ENCODE results near the gene WFIKKN2. TPM values are rescaled to one million over a fixed set of nuclear protein-coding genes. Genes with fewer than 3 reads are reported as not detected.

WFIKKN2 gene
- total RNA-seq, 1 experiment from 2014 or later, result 0.05 TPM

- POLR2A ChIA-PET, result no interaction called here
- Histone ChIP-seq H3K27ac (ENCODE audit: low read depth, low read length) (no peak overlapping the region), H2AFZ (ENCODE audit: low read depth, low read length, poor library complexity, severe bottlenecking) (no peak overlapping the region), H4K20me1 (ENCODE audit: insufficient read depth) (no peaks in the 10 kb centered on the region), H3K79me2 (ENCODE audit: insufficient read depth, low read length) (no peaks in the 10 kb centered on the region), H3K9ac (ENCODE audit: low read length) (no peak overlapping the region), H3K4me2 (ENCODE audit: low read length) (no peak overlapping the region), H3K4me1 (ENCODE audit: control insufficient read depth in 1 of 2, insufficient read depth in 2 of 2, low read length in 2 of 2) (no peaks in the 10 kb centered on the region), H3K36me3 (ENCODE audit: control insufficient read depth in 1 of 2, insufficient read depth in 2 of 2, low read length in 2 of 2) (no peaks in the 10 kb centered on the region), H3K9me2 (ENCODE audit: insufficient read depth) (no peaks in the 10 kb centered on the region), H3K27me3 (ENCODE audit: insufficient read depth, low read length) (no peaks in the 10 kb centered on the region), H3K9me3 (ENCODE audit: control insufficient read depth in 1 of 2, insufficient read depth in 1 of 2, low read depth in 1 of 2, low read length in 2 of 2) (no peaks in the 10 kb centered on the region), H3K4me3 (replicated peaks in 1 of 2; ENCODE audit: low read depth in 1 of 2, low read length in 2 of 2) (no peak overlapping the region)
- RAD21 ChIA-PET (ENCODE audit: low non-redundant PET in 1 of 2, low total read pairs in 2 of 2, uncharacterized antibody in 2 of 2, unreplicated experiment in 2 of 2), result no interaction called here
- CTCF ChIA-PET, result interaction anchor here (0.7 to 0.8 kb wide), 2 partner anchors 12 to 159 kb away, joined by 3 to 4 read pairs; no protein-coding TSS in a partner anchor
- no peak for ATAC-seq
- no TSS peak for BruUV-seq (replicated peaks)
- no peak for DNase-seq (ENCODE audit: low read depth, low spot score)
- intact Hi-C loops (cut with micrococcal nuclease), result no loop called here
- no peak for TF ChIP-seq ZNF274 (IDR thresholded peaks at IDR 0.05; ENCODE audit: low read depth, low read length)
- no peak for TF ChIP-seq ELF1 (IDR thresholded peaks at IDR 0.05; ENCODE audit: borderline replicate concordance, low read depth)
- TF ChIP-seq ZFX (IDR thresholded peaks at IDR 0.05), result no peak
- no peak for TF ChIP-seq TCF7L2 (IDR thresholded peaks at IDR 0.05; ENCODE audit: borderline replicate concordance, extremely low read depth, insufficient read depth, insufficient read length)
- no peak for TF ChIP-seq SP1 (IDR thresholded peaks at IDR 0.05; ENCODE audit: low read depth)
- TF ChIP-seq, protein P1, sequence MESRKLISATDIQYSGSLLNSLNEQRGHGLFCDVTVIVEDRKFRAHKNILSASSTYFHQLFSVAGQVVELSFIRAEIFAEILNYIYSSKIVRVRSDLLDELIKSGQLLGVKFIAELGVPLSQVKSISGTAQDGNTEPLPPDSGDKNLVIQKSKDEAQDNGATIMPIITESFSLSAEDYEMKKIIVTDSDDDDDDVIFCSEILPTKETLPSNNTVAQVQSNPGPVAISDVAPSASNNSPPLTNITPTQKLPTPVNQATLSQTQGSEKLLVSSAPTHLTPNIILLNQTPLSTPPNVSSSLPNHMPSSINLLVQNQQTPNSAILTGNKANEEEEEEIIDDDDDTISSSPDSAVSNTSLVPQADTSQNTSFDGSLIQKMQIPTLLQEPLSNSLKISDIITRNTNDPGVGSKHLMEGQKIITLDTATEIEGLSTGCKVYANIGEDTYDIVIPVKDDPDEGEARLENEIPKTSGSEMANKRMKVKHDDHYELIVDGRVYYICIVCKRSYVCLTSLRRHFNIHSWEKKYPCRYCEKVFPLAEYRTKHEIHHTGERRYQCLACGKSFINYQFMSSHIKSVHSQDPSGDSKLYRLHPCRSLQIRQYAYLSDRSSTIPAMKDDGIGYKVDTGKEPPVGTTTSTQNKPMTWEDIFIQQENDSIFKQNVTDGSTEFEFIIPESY (IDR thresholded peaks at IDR 0.05; ENCODE audit: extremely low read depth, insufficient replicate concordance, low read length), result no peak
- no peak for TF ChIP-seq CEBPB (IDR thresholded peaks at IDR 0.05; ENCODE audit: low read depth)
- no peak for TF ChIP-seq SRF (IDR thresholded peaks at IDR 0.05; ENCODE audit: low read depth)
- TF ChIP-seq EZH2phosphoT487 (IDR thresholded peaks at IDR 0.05; ENCODE audit: borderline replicate concordance), result no peak
- no peak for TF ChIP-seq ATF3 (IDR thresholded peaks at IDR 0.05)
- TF ChIP-seq POLR2A (IDR thresholded peaks at IDR 0.05; ENCODE audit: borderline replicate concordance, extremely low read depth, insufficient read depth, insufficient read length), result no peak
- no peak for TF ChIP-seq MAX (IDR thresholded peaks at IDR 0.05)
- TF ChIP-seq JUND (IDR thresholded peaks at IDR 0.05), result no peak
- TF ChIP-seq, protein P2, sequence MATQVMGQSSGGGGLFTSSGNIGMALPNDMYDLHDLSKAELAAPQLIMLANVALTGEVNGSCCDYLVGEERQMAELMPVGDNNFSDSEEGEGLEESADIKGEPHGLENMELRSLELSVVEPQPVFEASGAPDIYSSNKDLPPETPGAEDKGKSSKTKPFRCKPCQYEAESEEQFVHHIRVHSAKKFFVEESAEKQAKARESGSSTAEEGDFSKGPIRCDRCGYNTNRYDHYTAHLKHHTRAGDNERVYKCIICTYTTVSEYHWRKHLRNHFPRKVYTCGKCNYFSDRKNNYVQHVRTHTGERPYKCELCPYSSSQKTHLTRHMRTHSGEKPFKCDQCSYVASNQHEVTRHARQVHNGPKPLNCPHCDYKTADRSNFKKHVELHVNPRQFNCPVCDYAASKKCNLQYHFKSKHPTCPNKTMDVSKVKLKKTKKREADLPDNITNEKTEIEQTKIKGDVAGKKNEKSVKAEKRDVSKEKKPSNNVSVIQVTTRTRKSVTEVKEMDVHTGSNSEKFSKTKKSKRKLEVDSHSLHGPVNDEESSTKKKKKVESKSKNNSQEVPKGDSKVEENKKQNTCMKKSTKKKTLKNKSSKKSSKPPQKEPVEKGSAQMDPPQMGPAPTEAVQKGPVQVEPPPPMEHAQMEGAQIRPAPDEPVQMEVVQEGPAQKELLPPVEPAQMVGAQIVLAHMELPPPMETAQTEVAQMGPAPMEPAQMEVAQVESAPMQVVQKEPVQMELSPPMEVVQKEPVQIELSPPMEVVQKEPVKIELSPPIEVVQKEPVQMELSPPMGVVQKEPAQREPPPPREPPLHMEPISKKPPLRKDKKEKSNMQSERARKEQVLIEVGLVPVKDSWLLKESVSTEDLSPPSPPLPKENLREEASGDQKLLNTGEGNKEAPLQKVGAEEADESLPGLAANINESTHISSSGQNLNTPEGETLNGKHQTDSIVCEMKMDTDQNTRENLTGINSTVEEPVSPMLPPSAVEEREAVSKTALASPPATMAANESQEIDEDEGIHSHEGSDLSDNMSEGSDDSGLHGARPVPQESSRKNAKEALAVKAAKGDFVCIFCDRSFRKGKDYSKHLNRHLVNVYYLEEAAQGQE (IDR thresholded peaks at IDR 0.05; ENCODE audit: low read depth), result no peak
- no peak for TF ChIP-seq YY1 (IDR thresholded peaks at IDR 0.05; ENCODE audit: extremely low read depth, insufficient replicate concordance, low read depth, low read length)
- no peak for TF ChIP-seq EGR1 (IDR thresholded peaks at IDR 0.05; ENCODE audit: low read depth)
- TF ChIP-seq POLR2AphosphoS5 (IDR thresholded peaks at IDR 0.05; ENCODE audit: low read depth, low read length), result no peak
- no peak for TF ChIP-seq FOSL1 (IDR thresholded peaks at IDR 0.05; ENCODE audit: low read depth)
- no peak for TF ChIP-seq SIN3A (IDR thresholded peaks at IDR 0.05; ENCODE audit: low read depth)
- no peak for TF ChIP-seq CBX3 (IDR thresholded peaks at IDR 0.05; ENCODE audit: low read depth)
Observed at GRCh38 chr17:50794361-50794760, 41.0 kb upstream of the WFIKKN2 start.
